Neural cell (in vitro differentiated cells): ENCODE results near the gene ILF3. TPM values are rescaled to one million over a fixed set of nuclear protein-coding genes. Genes with fewer than 3 reads are reported as not detected.

Experiments
- H2AFZ ChIP-seq: fragments of 200-600, 300-800 bp; sonication (generic), shearing (Covaris generic); 2 replicates; pipeline ENCODE4 v1.6.0; 2014; ENCODE audit warnings: low read depth, mild to moderate bottlenecking, antibody characterized with exemption, low read length, moderate library complexity
- H3F3A ChIP-seq: fragments of 200-600 bp; shearing (Covaris generic); 2 replicates; pipeline ENCODE4 v1.6.1; 2016; ENCODE audit warnings: mild to moderate bottlenecking, moderate library complexity, mixed read lengths, antibody characterized with exemption, low read length; ENCODE audit not compliant: insufficient read depth, poor library complexity, severe bottlenecking
- H3K27ac ChIP-seq: fragments of 200-600, 300-800 bp; sonication (generic), shearing (Covaris generic); 2 replicates; pipeline ENCODE4 v1.5.1; 2014; ENCODE audit warnings: mild to moderate bottlenecking, low read length, moderate library complexity
- H3K27me3 ChIP-seq: fragments of 300-800, 200-600 bp; sonication (generic), shearing (Covaris generic); 2 replicates; pipeline ENCODE4 v1.6.0; 2014; ENCODE audit warnings: mild to moderate bottlenecking, low read depth, low read length, moderate library complexity; ENCODE audit not compliant: insufficient read depth
- H3K36me3 ChIP-seq: fragments of 300-800, 200-600 bp; sonication (generic), shearing (Covaris generic); 2 replicates; pipeline ENCODE4 v1.5.1; 2014; ENCODE audit warnings: mild to moderate bottlenecking, antibody characterized with exemption, low read length, moderate library complexity; ENCODE audit not compliant: insufficient read depth
- H3K4me2 ChIP-seq: fragments of 300-800, 200-600 bp; sonication (generic), shearing (Covaris generic); 2 replicates; pipeline ENCODE4 v1.6.0; 2014; ENCODE audit warnings: mild to moderate bottlenecking, low read length
- H3K4me3 ChIP-seq: fragments of 300-800, 200-600 bp; sonication (generic), shearing (Covaris generic); 2 replicates; pipeline ENCODE4 v1.5.1; 2014; ENCODE audit warnings: mild to moderate bottlenecking, low read length, moderate library complexity
- H3K79me2 ChIP-seq: fragments of 200-600 bp; shearing (Covaris generic); replicated peaks from 2 replicates; pipeline ENCODE4 v1.6.0; 2014; ENCODE audit warnings: mild to moderate bottlenecking, low read length, moderate library complexity; ENCODE audit not compliant: insufficient read depth
- H3K9ac ChIP-seq: fragments of 300-800, 200-600 bp; sonication (generic), shearing (Covaris generic); 2 replicates; pipeline ENCODE4 v1.6.1; 2016; ENCODE audit warnings: mild to moderate bottlenecking, low read length, mixed read lengths
- H3K9me2 ChIP-seq: fragments of 200-600 bp; shearing (Covaris generic); 2 replicates; pipeline ENCODE4 v1.6.1; 2016; ENCODE audit warnings: mild to moderate bottlenecking, low read length, mixed read lengths; ENCODE audit not compliant: insufficient read depth
- H3K9me3 ChIP-seq: fragments of 200-600, 300-800 bp; sonication (generic), shearing (Covaris generic); 2 replicates; pipeline ENCODE4 v1.6.1; 2016; ENCODE audit warnings: mild to moderate bottlenecking, mixed run types, low read length, moderate library complexity, mixed read lengths
- H4K20me1 ChIP-seq: fragments of 200-600 bp; shearing (Covaris generic); 2 replicates; pipeline ENCODE4 v1.6.1; 2016; ENCODE audit warnings: mild to moderate bottlenecking, mixed run types; ENCODE audit not compliant: insufficient read depth
- EP300 ChIP-seq: fragments of 450-650 bp; conservative IDR thresholded peaks from 2 replicates; pipeline ENCODE4 v1.6.1; 2014; ENCODE audit warnings: antibody characterized with exemption, mild to moderate bottlenecking, moderate library complexity; ENCODE audit not compliant: poor library complexity, severe bottlenecking
- EZH2 ChIP-seq: fragments of 200-600, 300-800 bp; shearing (Covaris generic), sonication (generic); IDR thresholded peaks from 2 replicates; pipeline ENCODE4 v1.6.1; 2014; ENCODE audit warnings: antibody characterized with exemption, low read length, borderline replicate concordance, mild to moderate bottlenecking; ENCODE audit not compliant: insufficient read depth, poor library complexity, severe bottlenecking
- MXI1 ChIP-seq: fragments of 450-650 bp; conservative IDR thresholded peaks from 2 replicates; pipeline ENCODE4 v1.6.1; 2014; ENCODE audit warnings: antibody characterized with exemption, mild to moderate bottlenecking; ENCODE audit not compliant: poor library complexity, severe bottlenecking
- POLR2AphosphoS5 ChIP-seq: IDR thresholded peaks from 2 replicates; pipeline ENCODE4 v1.6.1; 2012
- RAD21 ChIP-seq: fragments of 450-650 bp; conservative IDR thresholded peaks from 2 replicates; pipeline ENCODE4 v1.6.1; 2014; ENCODE audit warnings: antibody characterized with exemption, mild to moderate bottlenecking, moderate library complexity
- SMC3 ChIP-seq: fragments of 450-650 bp; conservative IDR thresholded peaks from 2 replicates; pipeline ENCODE4 v1.6.1; 2014; ENCODE audit warnings: antibody characterized with exemption, mild to moderate bottlenecking, moderate library complexity; ENCODE audit not compliant: poor library complexity
- TAF1 ChIP-seq: IDR thresholded peaks from 2 replicates; pipeline ENCODE4 v1.6.1; 2012; ENCODE audit warnings: low read depth
- polyA plus RNA-seq: library from polyadenylated mRNA; depleted of rRNA; stranded (reverse); fragments of >200 nt; gene quantifications from 2 replicates; pipeline ENCODE4 v1.2.3, GENCODE V29; 2014
- TF ChIP-seq, protein P1 (sequence below): fragments of 450-650 bp; IDR thresholded peaks from 2 replicates; pipeline ENCODE4 v1.5.1; 2014; ENCODE audit warnings: antibody characterized with exemption, mild to moderate bottlenecking, moderate library complexity; ENCODE audit not compliant: poor library complexity, severe bottlenecking
- TF ChIP-seq, protein P2 (sequence below): IDR thresholded peaks from 2 replicates; pipeline ENCODE4 v1.6.1; 2012; ENCODE audit warnings: borderline replicate concordance

The ILF3 gene
- polyA plus RNA-seq, 1 donor from 2014 or later: 464 TPM

DNA sequence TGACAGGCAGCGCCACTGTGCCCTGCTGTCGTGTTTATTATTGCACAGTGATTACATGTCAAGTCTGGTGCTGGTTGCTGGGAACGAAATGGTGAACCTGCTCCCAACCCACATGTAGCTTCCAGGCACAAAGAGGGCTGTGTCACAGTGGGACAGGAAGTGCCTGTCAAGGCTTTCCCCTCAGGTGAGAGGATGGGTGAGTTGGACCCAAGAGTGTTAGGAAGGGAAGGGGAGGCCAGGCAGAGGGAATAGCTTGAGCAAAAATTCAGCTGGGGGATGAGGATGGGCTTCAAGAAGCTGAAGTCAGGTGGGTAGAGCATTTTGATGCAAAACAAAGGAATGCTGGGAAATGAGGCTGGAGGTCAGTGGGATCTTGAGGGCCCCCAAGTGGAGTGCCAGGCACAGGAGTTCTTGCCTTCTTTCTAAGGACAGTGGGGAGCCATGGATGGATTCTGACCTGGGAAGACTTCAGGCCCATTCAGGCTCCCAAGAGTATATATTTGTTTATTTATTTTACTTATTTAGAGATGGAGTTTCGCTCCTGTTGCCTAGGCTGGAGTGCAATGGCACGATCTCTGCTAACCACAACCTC is 38.6 kb downstream of the ILF3 start:
- no peaks in the 10 kb centered on the region for H3K9me2 ChIP-seq
- no peaks in the 10 kb centered on the region for H3K79me2 ChIP-seq
- no peak for TF ChIP-seq EZH2
- TF ChIP-seq RAD21: no peak
- no peak for TF ChIP-seq POLR2AphosphoS5
- TF ChIP-seq, protein P1, sequence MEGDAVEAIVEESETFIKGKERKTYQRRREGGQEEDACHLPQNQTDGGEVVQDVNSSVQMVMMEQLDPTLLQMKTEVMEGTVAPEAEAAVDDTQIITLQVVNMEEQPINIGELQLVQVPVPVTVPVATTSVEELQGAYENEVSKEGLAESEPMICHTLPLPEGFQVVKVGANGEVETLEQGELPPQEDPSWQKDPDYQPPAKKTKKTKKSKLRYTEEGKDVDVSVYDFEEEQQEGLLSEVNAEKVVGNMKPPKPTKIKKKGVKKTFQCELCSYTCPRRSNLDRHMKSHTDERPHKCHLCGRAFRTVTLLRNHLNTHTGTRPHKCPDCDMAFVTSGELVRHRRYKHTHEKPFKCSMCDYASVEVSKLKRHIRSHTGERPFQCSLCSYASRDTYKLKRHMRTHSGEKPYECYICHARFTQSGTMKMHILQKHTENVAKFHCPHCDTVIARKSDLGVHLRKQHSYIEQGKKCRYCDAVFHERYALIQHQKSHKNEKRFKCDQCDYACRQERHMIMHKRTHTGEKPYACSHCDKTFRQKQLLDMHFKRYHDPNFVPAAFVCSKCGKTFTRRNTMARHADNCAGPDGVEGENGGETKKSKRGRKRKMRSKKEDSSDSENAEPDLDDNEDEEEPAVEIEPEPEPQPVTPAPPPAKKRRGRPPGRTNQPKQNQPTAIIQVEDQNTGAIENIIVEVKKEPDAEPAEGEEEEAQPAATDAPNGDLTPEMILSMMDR: no peak
- TF ChIP-seq MXI1: no peak
- TF ChIP-seq EP300: no peak
- TF ChIP-seq TAF1: no peak
- no peak for TF ChIP-seq SMC3
- TF ChIP-seq, protein P2, sequence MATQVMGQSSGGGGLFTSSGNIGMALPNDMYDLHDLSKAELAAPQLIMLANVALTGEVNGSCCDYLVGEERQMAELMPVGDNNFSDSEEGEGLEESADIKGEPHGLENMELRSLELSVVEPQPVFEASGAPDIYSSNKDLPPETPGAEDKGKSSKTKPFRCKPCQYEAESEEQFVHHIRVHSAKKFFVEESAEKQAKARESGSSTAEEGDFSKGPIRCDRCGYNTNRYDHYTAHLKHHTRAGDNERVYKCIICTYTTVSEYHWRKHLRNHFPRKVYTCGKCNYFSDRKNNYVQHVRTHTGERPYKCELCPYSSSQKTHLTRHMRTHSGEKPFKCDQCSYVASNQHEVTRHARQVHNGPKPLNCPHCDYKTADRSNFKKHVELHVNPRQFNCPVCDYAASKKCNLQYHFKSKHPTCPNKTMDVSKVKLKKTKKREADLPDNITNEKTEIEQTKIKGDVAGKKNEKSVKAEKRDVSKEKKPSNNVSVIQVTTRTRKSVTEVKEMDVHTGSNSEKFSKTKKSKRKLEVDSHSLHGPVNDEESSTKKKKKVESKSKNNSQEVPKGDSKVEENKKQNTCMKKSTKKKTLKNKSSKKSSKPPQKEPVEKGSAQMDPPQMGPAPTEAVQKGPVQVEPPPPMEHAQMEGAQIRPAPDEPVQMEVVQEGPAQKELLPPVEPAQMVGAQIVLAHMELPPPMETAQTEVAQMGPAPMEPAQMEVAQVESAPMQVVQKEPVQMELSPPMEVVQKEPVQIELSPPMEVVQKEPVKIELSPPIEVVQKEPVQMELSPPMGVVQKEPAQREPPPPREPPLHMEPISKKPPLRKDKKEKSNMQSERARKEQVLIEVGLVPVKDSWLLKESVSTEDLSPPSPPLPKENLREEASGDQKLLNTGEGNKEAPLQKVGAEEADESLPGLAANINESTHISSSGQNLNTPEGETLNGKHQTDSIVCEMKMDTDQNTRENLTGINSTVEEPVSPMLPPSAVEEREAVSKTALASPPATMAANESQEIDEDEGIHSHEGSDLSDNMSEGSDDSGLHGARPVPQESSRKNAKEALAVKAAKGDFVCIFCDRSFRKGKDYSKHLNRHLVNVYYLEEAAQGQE: no peak
- no peaks in the 10 kb centered on the region for H3K27me3 ChIP-seq
- H3F3A ChIP-seq: no peaks in the 10 kb centered on the region
- H3K36me3 ChIP-seq: peaks cover 9% of the 10 kb centered on the region
- no peak overlapping the region for H3K4me3 ChIP-seq
- no peak overlapping the region for H2AFZ ChIP-seq
- H3K9me3 ChIP-seq: no peaks in the 10 kb centered on the region
- no peak overlapping the region for H3K9ac ChIP-seq
- H3K27ac ChIP-seq: no peak overlapping the region
- peaks cover 5% of the 10 kb centered on the region for H4K20me1 ChIP-seq
- no peak overlapping the region for H3K4me2 ChIP-seq

DNA sequence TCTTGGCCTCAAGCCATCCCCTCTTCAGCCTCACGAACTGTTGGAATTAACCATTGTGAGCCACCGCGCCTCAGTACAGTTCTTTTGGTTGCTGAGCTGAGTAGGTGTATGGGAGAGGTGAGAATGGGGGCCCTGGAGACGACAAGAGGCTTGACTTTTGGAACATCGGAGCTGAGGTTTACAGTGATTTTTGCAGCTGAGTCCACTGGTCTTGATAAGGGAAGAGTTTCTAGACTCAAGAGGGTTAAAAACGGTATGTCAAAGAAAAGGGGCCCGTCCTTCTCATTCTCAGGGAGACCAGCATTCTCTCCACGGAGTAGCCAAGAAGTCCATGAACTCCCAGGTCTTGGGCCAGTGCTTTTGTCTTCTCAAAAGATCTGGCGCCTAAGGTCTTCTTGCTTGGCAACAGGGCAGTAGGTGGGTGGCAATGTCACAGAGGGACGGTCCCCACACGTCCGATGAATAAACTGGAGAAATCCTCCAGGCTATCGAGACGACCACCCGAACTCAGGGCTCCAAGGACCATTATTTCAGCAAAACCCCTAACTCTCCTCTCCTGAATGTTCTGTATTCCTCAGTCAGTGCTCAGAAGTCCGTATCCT is 40.7 kb downstream of the ILF3 start:
- no peak for TF ChIP-seq MXI1
- TF ChIP-seq POLR2AphosphoS5: peak; percentile 3
- Histone ChIP-seq H3F3A (no peaks in the 10 kb centered on the region), H3K9me2 (no peaks in the 10 kb centered on the region), H3K79me2 (no peaks in the 10 kb centered on the region), H2AFZ (no peak overlapping the region), H3K27me3 (no peaks in the 10 kb centered on the region), H3K9me3 (no peaks in the 10 kb centered on the region), H3K4me2 (no peak overlapping the region), H3K9ac (no peak overlapping the region), H4K20me1 (no peaks in the 10 kb centered on the region), H3K4me3 (peak overlapping the region; percentile 69), H3K36me3 (peaks cover 9% of the 10 kb centered on the region), H3K27ac (no peak overlapping the region)
